Central memory CD8-positive, alpha-beta T cell (primary cell): Measurements from ENCODE around the gene GMPR2.
"Not testable (repeated sequence)": the region's sequence is repeated elsewhere in the genome, so short reads cannot be mapped to it uniquely, and the experiment has no call there.

ENCODE experiments used
- ATAC-seq: fragments of 150-1000 bp; cut with Tn5 transposase; replicated peaks from 2 replicates; pipeline ENCODE4 v1.10.0; 2022; ENCODE audit warnings: mild to moderate bottlenecking, moderate FRiP score, moderate number of reproducible peaks; ENCODE audit not compliant: poor library complexity, severe bottlenecking; ENCODE audit errors: extremely low read depth
- DNase-seq, 2 donors: peaks; one replicate each; pipeline ENCODE4 v3.0.0; 2021; ENCODE audit warnings: low spot score in 2 of 2
- H3K27ac Mint-ChIP-seq: one replicate; pipeline ENCODE4 v1.8.0; 2022; ENCODE audit warnings: low read depth, mild to moderate bottlenecking, moderate library complexity, mixed read lengths
- H3K27me3 Mint-ChIP-seq: one replicate; pipeline ENCODE4 v1.8.0; 2022; ENCODE audit warnings: mixed read lengths
- H3K36me3 Mint-ChIP-seq: one replicate; pipeline ENCODE4 v1.8.0; 2022; ENCODE audit warnings: mild to moderate bottlenecking, moderate library complexity, mixed read lengths; ENCODE audit not compliant: insufficient read depth
- H3K4me1 Mint-ChIP-seq: one replicate; pipeline ENCODE4 v1.8.0; 2022; ENCODE audit warnings: mixed read lengths
- H3K4me3 Mint-ChIP-seq: one replicate; pipeline ENCODE4 v1.8.0; 2022; ENCODE audit warnings: mild to moderate bottlenecking, moderate library complexity, mixed read lengths
- H3K9me3 Mint-ChIP-seq: one replicate; pipeline ENCODE4 v1.8.0; 2022; ENCODE audit warnings: mixed read lengths

The GMPR2 gene

GRCh38 chr14:24238123-24238522, 5.4 kb downstream of the GMPR2 start:
- DNase-seq (no peak), ATAC-seq (no peak)
- Mint-ChIP-seq H3K4me1 (peaks cover 72% of the 10 kb centered on the region), H3K27me3 (no peaks in the 10 kb centered on the region), H3K27ac (peak overlapping the region; percentile 38), H3K4me3 (no peak overlapping the region), H3K36me3 (peaks cover 61% of the 10 kb centered on the region), H3K9me3 (no peaks in the 10 kb centered on the region)

GRCh38 chr14:24238527-24239037, 5.9 kb downstream of the GMPR2 start:
- no peaks in the 10 kb centered on the region for H3K27me3 Mint-ChIP-seq
- no peak overlapping the region for H3K4me3 Mint-ChIP-seq
- ATAC-seq: no peak
- no peak overlapping the region for H3K27ac Mint-ChIP-seq
- H3K36me3 Mint-ChIP-seq: peaks cover 61% of the 10 kb centered on the region
- DNase-seq: no peak
- peaks cover 70% of the 10 kb centered on the region for H3K4me1 Mint-ChIP-seq
- H3K9me3 Mint-ChIP-seq: no peaks in the 10 kb centered on the region

GRCh38 chr14:24240110-24240918, 7.6 kb downstream of the GMPR2 start:
- H3K27ac Mint-ChIP-seq: no peak overlapping the region
- H3K4me1 Mint-ChIP-seq: peaks cover 61% of the 10 kb centered on the region
- H3K9me3 Mint-ChIP-seq: no peaks in the 10 kb centered on the region
- DNase-seq (no peak), ATAC-seq (no peak)
- H3K27me3 Mint-ChIP-seq: no peaks in the 10 kb centered on the region
- peak overlapping the region; percentile 93 for H3K4me3 Mint-ChIP-seq
- H3K36me3 Mint-ChIP-seq: peaks cover 59% of the 10 kb centered on the region

- DNase-seq: peak in 1 of 2 donors; percentile 91
- H3K36me3 Mint-ChIP-seq: peaks cover 50% of the 10 kb centered on the region
- ATAC-seq: peak; percentile 78
- peaks cover 53% of the 10 kb centered on the region for H3K4me1 Mint-ChIP-seq
- peak overlapping the region; percentile 98 for H3K27ac Mint-ChIP-seq
- no peaks in the 10 kb centered on the region for H3K27me3 Mint-ChIP-seq
- no peaks in the 10 kb centered on the region for H3K9me3 Mint-ChIP-seq
- peak overlapping the region; percentile 93 for H3K4me3 Mint-ChIP-seq
These were observed 9.2 kb downstream of the GMPR2 start for GRCh38 chr14:24241829-24242443.

GRCh38 chr14:24243336-24243836, 10.7 kb downstream of the GMPR2 start:
- no peaks in the 10 kb centered on the region for H3K9me3 Mint-ChIP-seq
- no peak for ATAC-seq

GRCh38 chr14:24245350-24245749, 12.6 kb downstream of the GMPR2 start:
- Mint-ChIP-seq H3K4me3 (peak overlapping the region; percentile 67), H3K36me3 (peaks cover 22% of the 10 kb centered on the region), H3K27ac (peak overlapping the region; percentile 84), H3K4me1 (peaks cover 29% of the 10 kb centered on the region)
- H3K9me3 Mint-ChIP-seq, DNase-seq, H3K27me3 Mint-ChIP-seq, ATAC-seq: not testable (repeated sequence)

More at GRCh38 chr14:24243336-24243836, 10.7 kb downstream of the GMPR2 start:
- no peak for DNase-seq
- H3K27ac Mint-ChIP-seq: peak overlapping the region; percentile 98
- H3K27me3 Mint-ChIP-seq: no peaks in the 10 kb centered on the region
- H3K36me3 Mint-ChIP-seq: peaks cover 37% of the 10 kb centered on the region
- peak overlapping the region; percentile 93 for H3K4me3 Mint-ChIP-seq
- peaks cover 49% of the 10 kb centered on the region for H3K4me1 Mint-ChIP-seq

- peak overlapping the region; percentile 82 for H3K27ac Mint-ChIP-seq
- peak overlapping the region; percentile 67 for H3K4me3 Mint-ChIP-seq
- H3K36me3 Mint-ChIP-seq: peaks cover 12% of the 10 kb centered on the region
- no peaks in the 10 kb centered on the region for H3K9me3 Mint-ChIP-seq
- DNase-seq (peak in 1 of 2 donors; percentile 19), ATAC-seq (no peak)
- no peaks in the 10 kb centered on the region for H3K27me3 Mint-ChIP-seq
- peaks cover 21% of the 10 kb centered on the region for H3K4me1 Mint-ChIP-seq
These were observed 14.1 kb downstream of the GMPR2 start for GRCh38 chr14:24246765-24247212.

- Mint-ChIP-seq H3K9me3 (no peaks in the 10 kb centered on the region), H3K36me3 (peaks cover 6% of the 10 kb centered on the region), H3K4me3 (peak overlapping the region; percentile 53), H3K27me3 (no peaks in the 10 kb centered on the region), H3K4me1 (peaks cover 21% of the 10 kb centered on the region), H3K27ac (peak overlapping the region; percentile 82)
- DNase-seq: no peak
- ATAC-seq: no peak
These were observed 14.7 kb downstream of the GMPR2 start for GRCh38 chr14:24247422-24247821.

- H3K27me3 Mint-ChIP-seq: no peaks in the 10 kb centered on the region
- H3K9me3 Mint-ChIP-seq: no peaks in the 10 kb centered on the region
- no peak overlapping the region for H3K4me3 Mint-ChIP-seq
- ATAC-seq (no peak), DNase-seq (no peak)
- peaks cover 14% of the 10 kb centered on the region for H3K4me1 Mint-ChIP-seq
- H3K27ac Mint-ChIP-seq: no peak overlapping the region
- H3K36me3 Mint-ChIP-seq: peaks cover 2% of the 10 kb centered on the region
These were observed 16.7 kb downstream of the GMPR2 start for GRCh38 chr14:24249230-24250021.

GRCh38 chr14:24250354-24250753, 17.6 kb downstream of the GMPR2 start:
- H3K4me1 Mint-ChIP-seq: peaks cover 14% of the 10 kb centered on the region
- H3K4me3 Mint-ChIP-seq: no peak overlapping the region
- no peak for DNase-seq
- H3K27me3 Mint-ChIP-seq: no peaks in the 10 kb centered on the region
- ATAC-seq: no peak
- no peaks in the 10 kb centered on the region for H3K9me3 Mint-ChIP-seq
- H3K27ac Mint-ChIP-seq: peak overlapping the region; percentile 12
- H3K36me3 Mint-ChIP-seq: peaks cover 4% of the 10 kb centered on the region

GRCh38 chr14:24251880-24252288, 19.2 kb downstream of the GMPR2 start:
- H3K36me3 Mint-ChIP-seq: peaks cover 4% of the 10 kb centered on the region
- no peak overlapping the region for H3K27ac Mint-ChIP-seq
- no peaks in the 10 kb centered on the region for H3K27me3 Mint-ChIP-seq
- no peaks in the 10 kb centered on the region for H3K9me3 Mint-ChIP-seq
- peaks cover 11% of the 10 kb centered on the region for H3K4me1 Mint-ChIP-seq
- no peak overlapping the region for H3K4me3 Mint-ChIP-seq
- ATAC-seq (no peak), DNase-seq (no peak)
